Cardiac fibroblast (primary cell): ENCODE data around the gene ADISSP.

Experiments used
- DNase-seq, 2 donors: peaks; one replicate each; pipeline versions ENCODE4 v3.0.0 to v3.0.0-alpha.2; 2010; ENCODE audit warnings: low read depth in 2 of 2
- H3K4me3 ChIP-seq, 2 donors: replicated peaks in 1 of 2; 1 replicate in 1 of 2; 2 replicates in 1 of 2; pipeline ENCODE4 v1.5.1; 2011; ENCODE audit warnings: low read depth in 2 of 2, low read length in 2 of 2, mild to moderate bottlenecking in 2 of 2, moderate library complexity in 1 of 2
- CTCF ChIP-seq: IDR thresholded peaks from one replicate; pipeline ENCODE4 v1.5.1; 2011; ENCODE audit warnings: low read depth, mild to moderate bottlenecking, low read length, inconsistent platforms

ADISSP gene

GRCh38 chr20:3781153-3781910 lies 13.8 kb upstream of the ADISSP start, which contains the start of gene SPEF1:
SPEF1 (minus strand) TSS chr20:3781448; CDS start chr20:3781287, 161 bp downstream.
- H3K4me3 ChIP-seq = peak within 1 kb of the TSS; percentile 40 to 47
- peak; percentile 93 to 94 for DNase-seq
- TF ChIP-seq CTCF = peak; percentile 41

- no peak overlapping the region for H3K4me3 ChIP-seq
- TF ChIP-seq CTCF = no peak
- no peak for DNase-seq
Observed at GRCh38 chr20:3778976-3779375, 11.4 kb upstream of the ADISSP start.

DNA sequence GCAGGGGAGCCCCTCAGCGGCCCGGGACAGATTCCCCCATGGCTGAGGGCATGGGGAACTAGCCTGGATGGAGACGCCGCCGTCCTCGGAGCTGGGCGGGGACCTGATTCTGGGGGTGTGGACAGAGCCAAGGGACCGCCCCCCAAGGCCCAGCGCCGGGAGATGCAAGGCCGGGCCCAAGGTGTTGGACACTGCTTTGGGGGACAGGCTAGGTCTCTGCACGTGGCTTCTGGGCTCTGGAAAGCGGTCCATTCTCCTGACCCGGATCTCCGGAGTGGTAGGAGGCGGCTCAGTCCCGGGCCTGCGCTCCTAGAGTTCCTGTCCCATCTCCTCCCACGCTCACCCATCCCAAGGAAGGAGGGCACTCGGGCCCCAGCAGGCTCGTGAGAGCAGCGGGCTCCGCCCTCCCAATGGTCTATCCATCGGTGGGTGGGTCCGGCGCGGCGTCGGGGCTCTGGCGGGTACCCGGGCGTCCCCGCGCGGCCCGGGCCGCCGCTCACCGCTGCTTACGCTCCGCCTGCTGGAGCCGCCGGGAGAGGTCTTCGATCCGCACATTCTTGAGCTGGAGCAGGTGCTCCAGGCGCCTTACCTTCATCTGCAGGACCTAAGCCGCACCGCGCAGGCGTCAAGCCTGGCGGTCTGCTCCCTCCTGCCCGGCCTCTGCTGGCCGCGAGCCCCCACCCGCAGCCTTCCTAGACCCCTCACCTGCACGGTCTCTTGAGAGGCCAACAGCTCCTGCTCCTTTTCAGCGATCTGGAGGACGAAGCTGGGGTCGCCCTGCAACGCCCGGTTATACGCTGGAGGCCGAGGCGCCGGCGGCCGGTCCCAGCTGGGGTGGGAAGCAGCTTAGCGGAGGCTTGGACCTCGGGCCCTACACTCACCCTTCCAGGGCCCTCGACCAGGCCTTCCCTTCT lies 10.4 kb upstream of the ADISSP start:
- H3K4me3 ChIP-seq = peak overlapping the region; percentile 43 to 53
- TF ChIP-seq CTCF = peak; percentile 4
- peak; percentile 44 to 52 for DNase-seq

- H3K4me3 ChIP-seq = peak overlapping the region; percentile 43 to 53
- DNase-seq = no peak
- TF ChIP-seq CTCF = no peak
Observed at GRCh38 chr20:3777381-3777715, 9.8 kb upstream of the ADISSP start.

- H3K4me3 ChIP-seq = no peak overlapping the region
- TF ChIP-seq CTCF = no peak
- no peak for DNase-seq
Observed at GRCh38 chr20:3775457-3776108, 8.0 kb upstream of the ADISSP start.

- no peak for TF ChIP-seq CTCF
- H3K4me3 ChIP-seq = no peak overlapping the region
- DNase-seq = no peak
Observed at GRCh38 chr20:3771552-3772058, 4.1 kb upstream of the ADISSP start.
